Skeletal muscle satellite cell (primary cell): Measurements from ENCODE around the gene CTNNBL1.

Experiments used
- H3K27me3 ChIP-seq: 2 replicates; pipeline ENCODE4 v1.7.0; 2013; ENCODE audit warnings: low read length; ENCODE audit not compliant: control insufficient read depth, insufficient read depth
- H3K36me3 ChIP-seq: 2 replicates; pipeline ENCODE4 v1.7.0; 2013; ENCODE audit warnings: mild to moderate bottlenecking, control low read depth, low read length; ENCODE audit not compliant: insufficient read depth
- H3K4me1 ChIP-seq: 2 replicates; pipeline ENCODE4 v1.7.0; 2013; ENCODE audit warnings: low read length; ENCODE audit not compliant: control insufficient read depth, insufficient read depth
- H3K4me2 ChIP-seq: 2 replicates; pipeline ENCODE4 v1.7.0; 2013; ENCODE audit warnings: mild to moderate bottlenecking, low read length
- H3K4me3 ChIP-seq: 2 replicates; pipeline ENCODE4 v1.7.0; 2013; ENCODE audit warnings: low read length
- H3K9ac ChIP-seq: 2 replicates; pipeline ENCODE4 v1.7.0; 2013; ENCODE audit warnings: mild to moderate bottlenecking, low read depth, low read length, moderate library complexity
- H3K9me3 ChIP-seq: replicated peaks from 2 replicates; pipeline ENCODE4 v1.7.0; 2013; ENCODE audit warnings: mild to moderate bottlenecking, control low read depth, low read length

The CTNNBL1 gene

DNA sequence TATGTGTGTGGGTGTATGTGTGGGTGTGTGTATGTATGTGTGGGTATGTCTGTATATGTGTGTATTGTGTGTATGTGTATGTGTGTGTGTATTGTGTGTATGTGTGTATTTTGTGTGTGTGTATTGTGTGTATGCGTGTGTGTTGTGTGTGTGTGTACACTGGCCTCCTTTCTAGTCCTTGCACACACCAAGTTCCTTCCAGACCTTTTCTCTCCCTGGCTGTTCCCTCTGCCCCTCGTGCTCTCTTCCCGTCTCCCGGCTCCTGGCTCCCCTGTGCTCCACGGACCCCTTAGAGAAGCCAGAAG, 220.5 kb downstream of the CTNNBL1 start:
- no peak overlapping the region for H3K4me3 ChIP-seq
- H3K36me3 ChIP-seq, result no peaks in the 10 kb centered on the region
- H3K4me1 ChIP-seq, result peaks cover 8% of the 10 kb centered on the region
- H3K4me2 ChIP-seq, result no peak overlapping the region
- no peak overlapping the region for H3K9ac ChIP-seq
- peaks cover 77% of the 10 kb centered on the region for H3K27me3 ChIP-seq
- no peaks in the 10 kb centered on the region for H3K9me3 ChIP-seq

DNA sequence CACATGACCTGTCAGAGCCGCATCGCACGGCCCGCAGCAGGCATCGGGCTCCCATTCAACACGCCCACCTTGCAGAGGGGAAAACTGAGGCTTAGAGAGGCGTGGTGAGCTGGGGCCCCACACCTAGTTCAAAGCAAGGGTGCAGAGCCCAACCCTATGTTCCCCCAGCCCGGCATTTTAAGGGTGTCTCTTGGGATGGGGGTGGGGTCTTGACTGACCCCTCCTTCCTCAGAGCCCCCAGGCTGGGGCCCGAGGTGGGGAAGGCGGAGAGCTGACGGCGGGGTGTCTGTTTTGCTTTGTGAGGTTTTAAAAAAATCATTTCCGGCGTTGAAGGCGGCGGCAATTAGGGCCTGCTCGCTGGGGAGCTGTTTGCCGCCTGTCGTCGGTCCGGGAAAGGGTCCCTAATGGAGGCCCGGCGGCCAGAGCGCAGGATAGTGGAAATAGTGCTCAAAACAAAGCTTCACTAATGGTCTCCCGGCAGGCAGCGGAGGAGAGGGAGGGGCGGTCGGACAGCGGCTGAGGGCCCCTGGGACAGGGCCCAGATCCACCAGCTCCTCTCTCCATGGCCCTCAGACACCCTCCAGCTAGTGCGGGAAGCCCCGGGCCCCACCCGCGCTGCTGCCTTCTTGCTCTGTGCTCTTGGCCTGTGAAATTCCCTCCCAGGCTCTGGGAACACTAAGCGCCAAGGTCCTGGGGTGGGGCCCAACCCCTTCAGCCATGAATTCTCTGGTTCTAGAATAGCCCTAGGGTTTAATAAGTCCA, 221.0 kb downstream of the CTNNBL1 start:
- Histone ChIP-seq H3K9ac (peak overlapping the region; percentile 31), H3K9me3 (no peaks in the 10 kb centered on the region), H3K4me1 (peaks cover 8% of the 10 kb centered on the region), H3K4me3 (no peak overlapping the region), H3K4me2 (peak overlapping the region; percentile 56), H3K27me3 (peaks cover 82% of the 10 kb centered on the region), H3K36me3 (no peaks in the 10 kb centered on the region)

DNA sequence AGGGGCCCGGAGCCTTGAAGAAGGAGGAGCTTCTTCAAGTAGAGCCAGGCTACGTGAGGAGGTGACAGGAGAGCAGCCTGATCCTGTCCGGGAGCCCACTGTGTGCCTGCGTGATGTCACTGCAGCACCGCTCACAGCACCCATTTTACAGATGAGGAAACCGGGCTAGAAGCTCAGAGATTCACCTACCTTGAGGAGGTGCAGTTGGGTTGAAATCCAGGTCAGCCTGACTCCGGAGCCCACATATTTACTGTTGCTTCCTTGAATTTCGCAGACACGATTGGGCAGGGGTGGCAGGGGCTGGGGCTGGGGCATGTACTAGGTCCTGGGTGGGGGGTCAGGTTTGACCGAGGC, 221.6 kb downstream of the CTNNBL1 start:
- Histone ChIP-seq H3K27me3 (peaks cover 88% of the 10 kb centered on the region), H3K4me1 (peaks cover 8% of the 10 kb centered on the region), H3K36me3 (no peaks in the 10 kb centered on the region), H3K4me2 (no peak overlapping the region), H3K9me3 (no peaks in the 10 kb centered on the region), H3K9ac (no peak overlapping the region), H3K4me3 (no peak overlapping the region)

DNA sequence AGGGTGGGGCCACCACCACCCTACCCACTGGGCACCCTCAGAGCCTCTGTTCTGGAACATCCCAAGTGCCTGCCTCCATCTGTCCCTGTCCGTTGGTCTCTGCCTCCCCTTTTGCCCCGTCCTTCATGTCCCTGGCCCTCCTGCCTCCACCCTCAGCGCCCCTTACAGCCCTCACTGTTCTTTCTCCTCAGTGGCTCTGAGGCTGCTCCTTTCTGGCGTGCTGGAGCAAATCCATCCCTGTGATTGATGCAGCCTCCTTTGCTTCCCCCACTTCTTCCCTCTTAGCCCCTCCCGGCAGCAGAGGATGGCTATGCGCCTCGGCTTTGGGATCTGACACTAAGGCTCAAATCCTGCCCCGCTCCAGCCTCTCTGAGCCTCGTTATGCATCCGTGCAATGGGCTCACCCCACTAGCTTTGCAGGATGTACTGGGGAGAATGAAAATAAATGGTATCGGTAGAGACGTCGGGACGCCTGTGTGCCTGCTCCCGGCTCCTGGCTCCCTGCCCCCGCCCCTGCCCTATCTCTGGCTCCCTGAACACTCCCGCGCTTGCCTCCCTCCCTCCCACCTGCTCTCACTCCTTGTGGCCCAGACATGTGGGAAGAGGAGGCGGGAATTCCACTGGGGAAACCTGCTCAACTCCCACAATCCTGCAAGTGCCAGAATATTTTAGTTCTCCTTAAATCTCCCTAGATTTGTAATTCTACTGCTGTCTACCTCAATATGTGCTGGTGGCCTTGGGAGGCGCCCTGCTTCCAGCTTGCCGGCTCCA, 222.2 kb downstream of the CTNNBL1 start:
- no peak overlapping the region for H3K4me3 ChIP-seq
- H3K36me3 ChIP-seq, result no peaks in the 10 kb centered on the region
- H3K27me3 ChIP-seq, result peaks cover 94% of the 10 kb centered on the region
- H3K9ac ChIP-seq, result no peak overlapping the region
- peak overlapping the region; percentile 17 for H3K4me2 ChIP-seq
- no peaks in the 10 kb centered on the region for H3K9me3 ChIP-seq
- H3K4me1 ChIP-seq, result peaks cover 8% of the 10 kb centered on the region

DNA sequence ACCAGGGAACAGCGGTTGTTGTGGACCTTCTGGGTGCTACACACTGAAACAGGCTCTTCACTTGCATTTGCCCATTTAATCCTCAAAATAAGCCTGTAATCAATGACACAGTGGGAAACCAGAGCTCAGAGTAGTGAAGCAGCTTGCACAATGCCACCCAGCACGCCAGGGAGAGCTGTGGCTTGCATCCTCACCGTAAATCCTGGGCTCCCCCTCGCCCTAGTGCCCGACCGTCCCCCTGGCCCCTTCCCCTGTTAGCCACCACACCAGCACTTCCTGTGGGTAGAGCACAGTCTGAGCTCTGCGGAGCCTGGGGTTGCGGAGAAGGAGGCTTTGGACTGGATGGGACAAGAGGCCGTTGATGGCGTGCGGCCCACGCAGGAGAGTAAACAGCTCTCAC, 223.6 kb downstream of the CTNNBL1 start:
- Histone ChIP-seq H3K9ac (no peak overlapping the region), H3K36me3 (no peaks in the 10 kb centered on the region), H3K4me3 (no peak overlapping the region), H3K27me3 (peaks cover 90% of the 10 kb centered on the region), H3K9me3 (no peaks in the 10 kb centered on the region), H3K4me1 (no peaks in the 10 kb centered on the region), H3K4me2 (no peak overlapping the region)

DNA sequence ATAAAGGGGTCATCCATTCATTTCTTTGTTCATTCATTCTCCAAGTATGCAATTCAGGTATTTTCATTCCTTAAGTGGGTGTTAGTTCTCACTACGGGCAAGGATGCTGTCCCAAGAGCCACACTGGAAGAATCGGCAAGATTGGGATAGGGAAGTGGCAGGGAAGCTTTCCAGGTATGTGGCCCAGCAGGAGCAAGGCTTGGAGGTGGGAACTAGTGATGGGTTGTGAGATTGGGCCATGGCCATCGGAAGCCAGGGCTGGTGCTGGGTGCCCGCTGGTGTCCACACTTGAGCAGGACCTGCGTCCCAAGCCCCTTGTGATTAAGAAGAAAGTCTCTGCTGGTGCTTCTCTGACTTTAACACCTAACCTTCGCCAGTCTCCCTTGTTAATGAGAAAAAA, 224.2 kb downstream of the CTNNBL1 start:
- Histone ChIP-seq H3K4me3 (no peak overlapping the region), H3K4me1 (no peaks in the 10 kb centered on the region), H3K27me3 (peaks cover 90% of the 10 kb centered on the region), H3K9me3 (no peaks in the 10 kb centered on the region), H3K4me2 (no peak overlapping the region), H3K36me3 (no peaks in the 10 kb centered on the region), H3K9ac (no peak overlapping the region)

DNA sequence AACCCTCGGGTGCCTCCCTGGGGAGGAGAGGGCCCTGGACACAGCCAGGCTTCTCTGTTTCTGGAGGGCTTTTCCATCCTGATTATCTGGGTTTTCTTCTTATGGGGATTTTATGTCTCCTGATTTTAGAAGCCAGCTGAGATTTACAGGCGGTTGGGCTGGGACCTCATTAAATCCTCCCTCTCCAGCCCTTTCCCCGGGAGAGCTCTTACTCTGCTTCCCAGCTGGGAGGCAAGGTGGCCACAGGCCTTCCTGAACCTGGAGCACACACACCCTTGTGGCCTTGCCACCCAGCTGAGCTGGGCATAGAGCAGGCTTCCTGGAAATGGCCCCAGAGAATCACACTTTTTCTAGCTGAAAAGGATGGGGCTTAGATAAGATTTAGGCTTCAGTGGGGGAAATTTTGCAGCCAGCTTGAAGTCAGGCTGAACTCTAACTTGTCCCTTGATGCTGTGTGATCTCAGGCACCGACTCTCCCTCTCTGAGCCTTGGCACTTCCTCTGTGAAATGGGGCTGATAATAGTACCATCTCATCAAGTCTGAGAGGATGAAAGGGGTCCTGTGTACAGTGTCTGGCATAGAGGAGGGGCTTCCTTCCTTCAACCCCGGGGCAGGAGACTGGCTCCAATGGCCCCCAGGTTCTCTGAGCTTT, 225.7 kb downstream of the CTNNBL1 start:
- no peaks in the 10 kb centered on the region for H3K36me3 ChIP-seq
- H3K9me3 ChIP-seq, result no peaks in the 10 kb centered on the region
- no peak overlapping the region for H3K9ac ChIP-seq
- no peak overlapping the region for H3K4me3 ChIP-seq
- H3K27me3 ChIP-seq, result peaks cover 81% of the 10 kb centered on the region
- H3K4me2 ChIP-seq, result no peak overlapping the region
- no peaks in the 10 kb centered on the region for H3K4me1 ChIP-seq

DNA sequence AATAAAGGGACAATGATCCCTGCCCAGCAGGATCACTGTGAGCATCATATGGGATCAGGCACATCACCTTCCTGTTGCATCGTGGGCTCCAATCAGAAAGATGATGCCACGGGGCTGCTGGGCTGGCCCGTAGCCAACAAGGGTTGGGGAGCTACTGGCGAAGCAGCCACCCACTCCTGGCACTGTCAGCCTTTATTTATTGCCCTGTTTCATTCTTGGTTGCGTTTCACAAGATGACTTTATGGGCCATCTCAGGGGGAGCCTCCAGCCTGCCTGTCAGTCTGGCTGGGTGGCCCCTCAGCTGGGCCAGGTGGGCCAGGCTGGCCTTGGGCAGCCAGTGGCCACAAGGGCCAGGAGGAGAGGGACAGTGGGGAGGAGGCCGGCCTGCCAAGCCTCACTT, 226.4 kb downstream of the CTNNBL1 start:
- H3K27me3 ChIP-seq, result peaks cover 81% of the 10 kb centered on the region

DNA sequence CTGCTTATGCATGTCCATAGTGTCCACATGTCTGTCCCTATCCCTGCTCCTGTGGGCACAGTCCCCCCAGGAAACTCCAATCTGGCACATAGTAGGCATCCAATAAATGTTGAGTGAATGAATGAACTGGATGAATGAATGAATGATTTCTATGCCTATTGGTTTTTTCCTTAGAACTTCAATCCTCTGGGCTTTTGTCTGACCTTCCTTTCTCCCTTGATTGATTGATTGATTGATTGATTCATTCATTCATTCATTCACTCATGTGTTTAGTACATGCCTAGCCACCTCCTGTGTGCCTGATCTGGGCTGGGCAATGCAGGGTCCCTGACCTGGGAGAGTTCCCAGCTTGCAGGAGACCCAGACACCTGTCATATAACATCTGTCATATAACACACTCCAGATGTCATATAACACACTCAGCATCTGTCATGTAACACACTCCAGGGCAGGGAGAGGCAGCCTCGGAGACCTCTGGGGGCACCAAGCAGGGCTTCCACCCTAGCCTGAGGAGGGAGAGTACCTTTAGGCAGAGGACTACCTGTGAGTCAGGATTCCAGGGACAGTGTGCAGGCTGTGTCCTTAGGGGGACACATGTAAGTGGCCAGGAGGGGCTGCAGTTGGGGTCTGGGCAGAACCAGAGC, 227.0 kb downstream of the CTNNBL1 start:
- no peaks in the 10 kb centered on the region for H3K4me1 ChIP-seq
- no peak overlapping the region for H3K9ac ChIP-seq
- H3K9me3 ChIP-seq, result no peaks in the 10 kb centered on the region
- H3K27me3 ChIP-seq, result peaks cover 78% of the 10 kb centered on the region
- no peak overlapping the region for H3K4me3 ChIP-seq
- no peaks in the 10 kb centered on the region for H3K36me3 ChIP-seq
- H3K4me2 ChIP-seq, result no peak overlapping the region

More for the DNA sequence above, 226.4 kb downstream of the CTNNBL1 start:
- H3K4me2 ChIP-seq, result no peak overlapping the region
- no peak overlapping the region for H3K4me3 ChIP-seq
- H3K9me3 ChIP-seq, result no peaks in the 10 kb centered on the region
- no peaks in the 10 kb centered on the region for H3K36me3 ChIP-seq
- no peaks in the 10 kb centered on the region for H3K4me1 ChIP-seq
- H3K9ac ChIP-seq, result no peak overlapping the region

DNA sequence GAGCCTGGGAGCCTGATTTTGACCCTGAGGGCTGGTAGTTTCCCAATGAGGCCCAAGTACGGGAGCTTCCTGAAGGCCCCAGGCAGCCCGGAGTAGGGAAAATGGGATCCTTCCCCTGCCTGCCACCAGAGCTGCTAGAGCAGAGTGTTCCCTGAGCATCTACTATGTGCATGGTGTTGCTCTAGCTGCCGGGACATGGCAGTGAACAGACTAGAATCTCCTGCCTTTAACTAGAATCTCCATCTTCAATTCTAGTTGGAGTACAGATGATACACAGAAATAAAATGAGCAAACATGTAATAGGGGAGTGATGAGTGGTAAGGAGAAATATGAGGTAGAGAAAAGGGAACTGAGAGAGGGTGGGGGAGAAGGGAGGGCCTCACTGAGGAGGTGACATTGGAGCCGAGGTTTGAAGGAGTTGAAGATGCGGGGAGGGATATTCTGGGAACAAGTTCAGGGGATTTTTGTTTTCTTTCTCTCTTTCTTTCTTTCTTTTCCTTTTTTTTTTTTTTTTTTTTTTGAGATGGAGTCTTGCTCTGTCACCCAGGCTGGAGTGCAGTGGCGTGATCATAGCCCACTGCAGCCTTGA, 227.6 kb downstream of the CTNNBL1 start:
- Histone ChIP-seq H3K27me3 (peaks cover 72% of the 10 kb centered on the region), H3K36me3 (no peaks in the 10 kb centered on the region), H3K4me1 (no peaks in the 10 kb centered on the region), H3K9ac (no peak overlapping the region), H3K4me3 (no peak overlapping the region), H3K4me2 (no peak overlapping the region), H3K9me3 (no peaks in the 10 kb centered on the region)
